Tibial artery (tissue), 4 donors: ENCODE results near the gene ZNF496.

Experiments
- DNase-seq, 2 donors: peaks; one replicate each; pipeline ENCODE4 v3.0.0-alpha.2; 2019
- H3K27ac ChIP-seq, 2 donors: fragments of 200-600 bp; sonication (generic) in 1 of 2; 1 replicate in 1 of 2; 2 replicates in 1 of 2; pipeline ENCODE4 v1.5.1; 2018 to 2019; ENCODE audit warnings: mild to moderate bottlenecking in 1 of 2
- H3K27me3 ChIP-seq, 2 donors: fragments of 200-600 bp; sonication (generic) in 1 of 2; one replicate each; pipeline versions ENCODE4 v1.5.1 to v1.6.0; 2016 to 2019
- H3K36me3 ChIP-seq, 3 donors: fragments of 200-600 bp; sonication (generic) in 2 of 3; one replicate each; pipeline ENCODE4 v1.5.1; 2016 to 2019; ENCODE audit warnings: mild to moderate bottlenecking in 2 of 3
- H3K4me1 ChIP-seq, 4 donors: fragments of 200-600 bp; sonication (generic) in 2 of 4; 1 replicate in 3 of 4; 2 replicates in 1 of 4; pipeline ENCODE4 v1.5.1; 2016 to 2019
- H3K4me3 ChIP-seq, 2 donors: fragments of 200-600 bp; sonication (generic) in 1 of 2; 1 replicate in 1 of 2; 2 replicates in 1 of 2; pipeline ENCODE4 v1.5.1; 2018 to 2019; ENCODE audit warnings: mild to moderate bottlenecking in 2 of 2
- H3K9me3 ChIP-seq, 3 donors: fragments of 200-600 bp; sonication (generic) in 1 of 3; one replicate each; pipeline ENCODE4 v1.5.1; 2016 to 2019
- CTCF ChIP-seq, 2 experiments: fragments of 200-600 bp in 1 of 2; fragments of 450-650 bp in 1 of 2; IDR thresholded peaks; one replicate each; pipeline ENCODE4 v1.5.1; 2017 to 2019; ENCODE audit warnings: antibody characterized with exemption in 2 of 2, mild to moderate bottlenecking in 1 of 2, moderate library complexity in 1 of 2
- intact Hi-C: fragments of 100-400 bp; cut with DNase I; formaldehyde crosslinking; loops from one replicate; pipeline ENCODE4 v1.15.0; 2023; ENCODE audit warnings: low total_unique reads

ZNF496 gene

GRCh38 chr1:247322849-247323586, 8.6 kb downstream of the ZNF496 start:
- Histone ChIP-seq H3K4me3 (no peak overlapping the region), H3K9me3 (no peaks in the 10 kb centered on the region), H3K4me1 (no peaks in the 10 kb centered on the region), H3K27ac (no peak overlapping the region), H3K36me3 (peaks cover 40 to 86% (median 59%) of the 10 kb centered on the region in 3 donors), H3K27me3 (no peaks in the 10 kb centered on the region)
- DNase-seq = no peak
- intact Hi-C loops = no loop called here
- TF ChIP-seq CTCF (IDR thresholded peaks at IDR 0.05) = no peak

GRCh38 chr1:247322442-247322841, 9.2 kb downstream of the ZNF496 start:
- DNase-seq = no peak
- H3K4me1 ChIP-seq = no peaks in the 10 kb centered on the region
- no peak overlapping the region for H3K4me3 ChIP-seq
- no peaks in the 10 kb centered on the region for H3K27me3 ChIP-seq
- peaks cover 40 to 84% (median 58%) of the 10 kb centered on the region in 3 donors for H3K36me3 ChIP-seq
- intact Hi-C loops = no loop called here
- no peak for TF ChIP-seq CTCF (IDR thresholded peaks at IDR 0.05)
- H3K27ac ChIP-seq = no peak overlapping the region
- no peaks in the 10 kb centered on the region for H3K9me3 ChIP-seq

- Histone ChIP-seq H3K36me3 (peaks cover 39 to 73% (median 66%) of the 10 kb centered on the region in 3 donors), H3K9me3 (no peaks in the 10 kb centered on the region), H3K27ac (no peak overlapping the region), H3K4me3 (no peak overlapping the region), H3K4me1 (no peaks in the 10 kb centered on the region), H3K27me3 (no peaks in the 10 kb centered on the region)
- no peak for TF ChIP-seq CTCF (IDR thresholded peaks at IDR 0.05)
- intact Hi-C loops = no loop called here
- no peak for DNase-seq
Measured at GRCh38 chr1:247317702-247318101, 14.0 kb downstream of the ZNF496 start.

GRCh38 chr1:247316590-247317197, 15.0 kb downstream of the ZNF496 start:
- Histone ChIP-seq H3K27me3 (no peaks in the 10 kb centered on the region), H3K9me3 (no peaks in the 10 kb centered on the region), H3K4me3 (no peak overlapping the region), H3K36me3 (peaks cover 29 to 70% (median 56%) of the 10 kb centered on the region in 3 donors), H3K27ac (no peak overlapping the region), H3K4me1 (no peaks in the 10 kb centered on the region)
- intact Hi-C loops = no loop called here
- TF ChIP-seq CTCF (IDR thresholded peaks at IDR 0.05) = no peak
- no peak for DNase-seq

GRCh38 chr1:247304031-247304430, 27.6 kb downstream of the ZNF496 start:
- no peak for TF ChIP-seq CTCF (IDR thresholded peaks at IDR 0.05)
- no peaks in the 10 kb centered on the region for H3K9me3 ChIP-seq
- H3K27ac ChIP-seq = no peak overlapping the region
- H3K27me3 ChIP-seq = no peaks in the 10 kb centered on the region
- H3K36me3 ChIP-seq = peaks cover 64 to 97% (median 74%) of the 10 kb centered on the region in 3 donors
- no peak for DNase-seq
- H3K4me1 ChIP-seq = no peaks in the 10 kb centered on the region
- intact Hi-C loops = no loop called here
- no peak overlapping the region for H3K4me3 ChIP-seq
